ENCODE data around the gene DNAJB5. TPM values are rescaled to one million over a fixed set of nuclear protein-coding genes. Genes with fewer than 3 reads are reported as not detected.

The DNAJB5 gene
- total and polyA plus RNA-seq, 4 donors = 16.9 to 54.6 (median 36.0) TPM

DNA sequence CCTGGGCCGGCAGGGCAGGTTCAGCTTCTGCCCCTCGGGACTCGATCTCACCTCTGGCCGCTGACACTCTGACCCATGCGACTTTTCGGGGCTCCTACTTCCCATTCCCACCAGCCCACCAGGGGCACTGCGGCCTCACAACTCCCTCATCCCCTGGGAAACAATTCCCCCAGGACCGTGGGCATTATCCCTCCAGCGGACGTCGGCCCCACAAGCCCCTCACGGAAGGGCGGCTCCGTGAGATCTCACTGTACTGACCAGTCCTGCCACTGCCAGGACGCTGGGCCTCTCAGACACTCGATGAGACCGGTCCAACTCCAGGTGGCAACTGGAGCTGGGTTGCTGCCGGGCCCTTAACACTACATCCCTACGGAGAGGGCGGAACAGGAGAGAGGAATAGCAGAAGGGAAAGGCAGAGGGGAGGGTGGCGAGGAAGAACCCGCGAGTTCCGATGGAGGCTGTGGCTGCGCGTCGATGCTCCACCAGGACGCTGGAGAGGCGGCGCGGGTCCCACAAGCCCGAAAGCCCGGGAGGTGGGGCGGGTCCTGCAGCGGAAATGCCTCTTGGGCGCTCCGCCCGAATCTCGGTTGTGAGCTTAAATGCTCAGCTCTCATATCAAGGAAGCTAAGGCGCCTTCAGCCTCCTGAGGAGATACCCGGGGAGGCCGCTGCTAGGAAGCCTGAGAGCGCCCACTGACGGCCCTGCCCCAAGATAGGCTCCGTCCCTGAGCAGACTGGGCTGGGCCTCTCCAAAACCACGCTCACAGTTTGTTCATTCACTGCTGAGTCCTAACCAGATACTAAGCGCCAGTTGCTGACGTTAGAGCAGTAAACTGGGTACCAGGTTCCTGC lies 46.5 kb downstream of the DNAJB5 start:
- WGBS (ENCODE audit: insufficient coverage) = 46% methylated on average over 48 of the region's 48 CpGs
- Histone ChIP-seq H3K9me3 (ENCODE audit: control insufficient read depth, insufficient read depth, low read length) (no peaks in the 10 kb centered on the region), H3K4me3 (ENCODE audit: low read depth, low read length) (peak overlapping the region; percentile 26), H3K27me3 (ENCODE audit: control insufficient read depth, insufficient read depth, low read length) (no peaks in the 10 kb centered on the region), H3K4me1 (ENCODE audit: control insufficient read depth, insufficient read depth, low read length) (peaks cover 4% of the 10 kb centered on the region), H3K27ac (ENCODE audit: low read depth, low read length) (no peak overlapping the region), H3K36me3 (ENCODE audit: control insufficient read depth, insufficient read depth, low read length) (peaks cover 22% of the 10 kb centered on the region)
- DNase-seq (ENCODE audit: low read depth in 4 of 6, low spot score in 6 of 6) = peak in 1 of 6 donors; percentile 20

DNA sequence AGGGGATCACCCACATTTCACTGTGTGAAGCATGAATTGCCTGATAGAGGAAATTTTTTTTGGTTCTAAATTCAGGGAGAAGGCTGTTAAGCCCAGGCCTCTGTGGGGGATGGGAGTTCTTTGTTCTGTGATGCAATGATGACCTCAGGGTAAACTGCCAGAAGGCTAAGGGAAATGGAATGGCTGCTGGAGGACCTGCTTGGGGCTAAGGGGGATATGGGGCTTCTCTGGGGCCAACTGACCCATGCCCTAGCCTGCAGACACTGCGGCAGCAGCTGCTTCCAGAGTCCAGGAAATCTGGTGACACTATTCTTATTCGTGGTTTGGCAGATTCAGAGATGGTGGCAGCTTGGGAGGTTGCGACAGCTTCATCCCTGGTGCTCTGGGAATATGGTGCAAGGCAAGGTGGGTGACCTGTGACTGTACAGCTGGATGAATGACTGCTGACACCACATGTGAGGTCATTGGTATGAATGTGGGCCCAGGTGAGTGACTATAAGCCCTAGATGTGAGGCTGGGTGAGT lies 52.6 kb downstream of the DNAJB5 start:
- Histone ChIP-seq H3K9me3 (ENCODE audit: control insufficient read depth, insufficient read depth, low read length) (no peaks in the 10 kb centered on the region), H3K36me3 (ENCODE audit: control insufficient read depth, insufficient read depth, low read length) (peaks cover 43% of the 10 kb centered on the region), H3K27ac (ENCODE audit: low read depth, low read length) (no peak overlapping the region), H3K27me3 (ENCODE audit: control insufficient read depth, insufficient read depth, low read length) (no peaks in the 10 kb centered on the region), H3K4me3 (ENCODE audit: low read depth, low read length) (no peak overlapping the region), H3K4me1 (ENCODE audit: control insufficient read depth, insufficient read depth, low read length) (no peaks in the 10 kb centered on the region)
- no peak for DNase-seq (ENCODE audit: low read depth in 4 of 6, low spot score in 6 of 6)
- WGBS (ENCODE audit: insufficient coverage) = 95% methylated on average over 3 of the region's 3 CpGs

DNA sequence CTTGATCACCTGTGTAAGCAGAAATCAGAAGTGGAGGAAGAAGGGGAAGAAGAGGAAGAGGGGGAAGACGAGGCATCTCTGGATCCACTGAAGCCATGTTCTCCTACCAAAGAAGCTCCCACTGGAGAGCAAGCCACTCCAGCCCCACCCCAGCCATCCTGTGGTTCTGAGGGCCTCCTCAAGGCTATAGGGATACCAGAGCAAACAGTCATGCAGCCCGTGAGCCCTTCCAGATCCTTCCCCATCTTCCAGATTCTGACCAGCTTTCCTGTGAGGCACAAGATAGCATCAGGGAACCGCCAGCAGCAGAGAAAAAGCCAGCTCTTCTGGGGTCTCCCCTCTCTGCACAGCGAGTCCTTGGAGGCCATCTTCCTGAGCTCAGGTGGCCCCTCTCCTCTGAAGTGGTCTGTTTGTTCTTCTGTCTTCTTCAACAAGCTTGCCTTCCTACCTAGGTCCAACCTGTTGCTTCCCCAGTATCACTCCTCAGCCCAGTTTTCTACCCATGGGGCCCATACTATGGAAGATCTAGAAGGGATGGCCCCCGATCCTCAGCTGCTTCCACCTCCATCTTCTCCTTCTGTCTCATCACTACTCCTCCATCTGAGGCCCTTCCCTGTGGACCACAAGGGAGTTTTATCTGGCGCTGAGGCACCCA lies 53.5 kb downstream of the DNAJB5 start:
- H3K27ac ChIP-seq (ENCODE audit: low read depth, low read length) = no peak overlapping the region
- DNase-seq (ENCODE audit: low read depth in 4 of 6, low spot score in 6 of 6) = no peak
- H3K36me3 ChIP-seq (ENCODE audit: control insufficient read depth, insufficient read depth, low read length) = peaks cover 46% of the 10 kb centered on the region
- H3K4me1 ChIP-seq (ENCODE audit: control insufficient read depth, insufficient read depth, low read length) = no peaks in the 10 kb centered on the region
- no peaks in the 10 kb centered on the region for H3K9me3 ChIP-seq (ENCODE audit: control insufficient read depth, insufficient read depth, low read length)
- 92% methylated on average over 5 of the region's 6 CpGs for WGBS (ENCODE audit: insufficient coverage)
- no peaks in the 10 kb centered on the region for H3K27me3 ChIP-seq (ENCODE audit: control insufficient read depth, insufficient read depth, low read length)
- H3K4me3 ChIP-seq (ENCODE audit: low read depth, low read length) = no peak overlapping the region

DNA sequence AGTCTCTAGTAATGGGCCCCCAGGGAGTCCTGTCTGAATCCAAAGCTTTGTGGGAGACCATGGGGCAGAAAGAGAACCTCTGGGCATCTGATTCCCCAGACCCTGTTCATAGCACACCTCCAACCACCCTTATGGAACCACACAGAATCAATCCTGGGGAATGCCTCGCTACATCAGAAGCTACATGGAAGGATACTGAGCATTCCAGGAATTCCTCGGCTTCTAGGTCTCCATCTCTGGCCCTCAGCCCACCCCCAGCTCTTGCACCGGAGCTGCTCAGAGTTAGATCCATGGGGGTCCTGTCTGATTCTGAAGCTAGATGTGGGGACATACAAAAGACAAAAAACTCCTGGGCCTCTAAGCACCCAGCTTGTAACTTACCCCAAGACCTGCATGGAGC lies 54.5 kb downstream of the DNAJB5 start:
- no peaks in the 10 kb centered on the region for H3K9me3 ChIP-seq (ENCODE audit: control insufficient read depth, insufficient read depth, low read length)
- peaks cover 50% of the 10 kb centered on the region for H3K36me3 ChIP-seq (ENCODE audit: control insufficient read depth, insufficient read depth, low read length)
- no peaks in the 10 kb centered on the region for H3K27me3 ChIP-seq (ENCODE audit: control insufficient read depth, insufficient read depth, low read length)
- DNase-seq (ENCODE audit: low read depth in 4 of 6, low spot score in 6 of 6) = no peak
- 95% methylated on average over 2 of the region's 3 CpGs for WGBS (ENCODE audit: insufficient coverage)
- H3K27ac ChIP-seq (ENCODE audit: low read depth, low read length) = no peak overlapping the region
- no peak overlapping the region for H3K4me3 ChIP-seq (ENCODE audit: low read depth, low read length)
- H3K4me1 ChIP-seq (ENCODE audit: control insufficient read depth, insufficient read depth, low read length) = no peaks in the 10 kb centered on the region

Other genes starting within 250 kb of the DNAJB5 start
- 10 to 100 TPM in 1 of 2 donors, 1 to 10 TPM in 1; 7.7 to 36.0 TPM for gene PHF24, start 31.5 kb upstream of the DNAJB5 start, total RNA-seq
- 10 to 100 TPM; 46.0 to 48.6 TPM for gene PHF24, start 31.5 kb upstream of the DNAJB5 start, polyA plus RNA-seq (ENCODE audit: insufficient read length in 2 of 2)
- gene VCP, start 82.9 kb downstream of the DNAJB5 start, total RNA-seq = 100 to 1,000 TPM; 201 to 281 TPM
- gene VCP, start 82.9 kb downstream of the DNAJB5 start, polyA plus RNA-seq (ENCODE audit: insufficient read length in 2 of 2) = 100 to 1,000 TPM; 229 to 233 TPM
- gene FANCG, start 90.2 kb downstream of the DNAJB5 start, total RNA-seq = 10 to 100 TPM; 15.9 to 30.1 TPM
- 10 to 100 TPM; 46.8 to 49.3 TPM for gene FANCG, start 90.2 kb downstream of the DNAJB5 start, polyA plus RNA-seq (ENCODE audit: insufficient read length in 2 of 2)
- 10 to 100 TPM; 12.2 to 22.9 TPM for gene PIGO, start 106.8 kb downstream of the DNAJB5 start, total RNA-seq
- 10 to 100 TPM; 17.7 to 28.1 TPM for gene PIGO, start 106.8 kb downstream of the DNAJB5 start, polyA plus RNA-seq (ENCODE audit: insufficient read length in 2 of 2)
- 100 to 1,000 TPM in 1 of 2 donors, 10 to 100 TPM in 1; 61.2 to 102 TPM for gene STOML2, start 113.4 kb downstream of the DNAJB5 start, total RNA-seq
- gene STOML2, start 113.4 kb downstream of the DNAJB5 start, polyA plus RNA-seq (ENCODE audit: insufficient read length in 2 of 2) = 10 to 100 TPM; 73.3 to 79.1 TPM
- 10 to 100 TPM; 12.2 to 16.3 TPM for gene ATOSB, start 126.1 kb downstream of the DNAJB5 start, total RNA-seq
- gene ATOSB, start 126.1 kb downstream of the DNAJB5 start, polyA plus RNA-seq (ENCODE audit: insufficient read length in 2 of 2) = 10 to 100 TPM; 30.7 to 32.2 TPM
- 10 to 100 TPM; 20.2 to 37.9 TPM for gene UNC13B, start 172.3 kb downstream of the DNAJB5 start, total RNA-seq
- gene UNC13B, start 172.3 kb downstream of the DNAJB5 start, polyA plus RNA-seq (ENCODE audit: insufficient read length in 2 of 2) = 10 to 100 TPM; 24.2 to 25.6 TPM